WERI-Rb-1 (cell line): ENCODE results near the gene KRTAP5-1.

Experiments used
- DNase-seq: peaks from one replicate; pipeline ENCODE4 v3.0.0-alpha.2; 2020
- H3K27ac ChIP-seq: fragments of 250-450 bp; sonication (Bioruptor Pico); 2 replicates; pipeline ENCODE4 v1.5.1; 2020; ENCODE audit warnings: mild to moderate bottlenecking, moderate library complexity
- H3K27me3 ChIP-seq: fragments of 250-450 bp; sonication (Bioruptor Pico); 2 replicates; pipeline ENCODE4 v1.5.1; 2021; ENCODE audit warnings: mild to moderate bottlenecking, low read depth, moderate library complexity; ENCODE audit not compliant: insufficient read depth, severe bottlenecking
- H3K36me3 ChIP-seq: fragments of 250-450 bp; sonication (Bioruptor Pico); 2 replicates; pipeline ENCODE4 v1.5.1; 2020; ENCODE audit warnings: mild to moderate bottlenecking, moderate library complexity
- H3K4me3 ChIP-seq: 2 replicates; pipeline ENCODE4 v1.5.1; 2011; ENCODE audit warnings: low read depth, mild to moderate bottlenecking, control low read depth, low read length
- H3K9me3 ChIP-seq: fragments of 250-450 bp; sonication (Bioruptor Pico); 2 replicates; pipeline ENCODE4 v1.5.1; 2021; ENCODE audit warnings: mild to moderate bottlenecking, moderate library complexity; ENCODE audit not compliant: severe bottlenecking
- TF ChIP-seq, protein P1 (sequence below): IDR thresholded peaks from 2 replicates; pipeline ENCODE4 v1.5.1; 2011; ENCODE audit warnings: low read depth, mild to moderate bottlenecking, control low read depth, inconsistent platforms, low read length

Gene KRTAP5-1

DNA sequence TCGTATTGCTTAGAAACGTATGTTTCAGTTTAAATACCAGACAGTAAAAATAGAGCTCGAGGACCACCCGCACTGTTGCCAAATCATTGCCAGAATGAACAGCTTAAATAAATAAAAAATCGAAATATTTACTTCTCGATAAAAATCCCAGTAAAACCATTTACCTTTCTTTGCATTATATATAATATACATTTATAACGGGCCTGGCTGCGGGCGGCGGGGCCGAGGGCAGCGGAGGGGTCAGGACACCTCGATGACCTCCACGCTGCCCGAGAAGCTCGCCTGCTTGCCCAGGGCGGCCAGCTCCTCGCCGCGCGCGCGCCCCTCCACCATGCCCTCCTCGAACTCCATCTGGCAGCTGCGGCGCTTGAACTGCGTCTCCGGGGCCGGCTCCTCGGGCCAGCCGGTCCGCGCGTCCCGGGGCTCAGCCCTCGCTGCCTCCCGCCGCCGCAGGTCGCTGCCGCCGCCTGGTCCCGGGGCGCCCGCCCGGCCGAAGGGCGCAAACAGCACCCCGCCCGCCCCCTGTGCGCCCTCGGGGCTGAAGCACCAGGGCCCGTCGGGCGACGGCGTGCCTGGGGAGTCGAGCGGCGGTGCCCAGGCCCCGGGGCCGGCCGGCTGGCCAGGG, 28.7 kb downstream of the KRTAP5-1 start:
- Histone ChIP-seq H3K9me3 (no peaks in the 10 kb centered on the region), H3K27me3 (no peaks in the 10 kb centered on the region), H3K4me3 (no peak overlapping the region), H3K36me3 (peaks cover 32% of the 10 kb centered on the region), H3K27ac (no peak overlapping the region)
- TF ChIP-seq, protein P1, sequence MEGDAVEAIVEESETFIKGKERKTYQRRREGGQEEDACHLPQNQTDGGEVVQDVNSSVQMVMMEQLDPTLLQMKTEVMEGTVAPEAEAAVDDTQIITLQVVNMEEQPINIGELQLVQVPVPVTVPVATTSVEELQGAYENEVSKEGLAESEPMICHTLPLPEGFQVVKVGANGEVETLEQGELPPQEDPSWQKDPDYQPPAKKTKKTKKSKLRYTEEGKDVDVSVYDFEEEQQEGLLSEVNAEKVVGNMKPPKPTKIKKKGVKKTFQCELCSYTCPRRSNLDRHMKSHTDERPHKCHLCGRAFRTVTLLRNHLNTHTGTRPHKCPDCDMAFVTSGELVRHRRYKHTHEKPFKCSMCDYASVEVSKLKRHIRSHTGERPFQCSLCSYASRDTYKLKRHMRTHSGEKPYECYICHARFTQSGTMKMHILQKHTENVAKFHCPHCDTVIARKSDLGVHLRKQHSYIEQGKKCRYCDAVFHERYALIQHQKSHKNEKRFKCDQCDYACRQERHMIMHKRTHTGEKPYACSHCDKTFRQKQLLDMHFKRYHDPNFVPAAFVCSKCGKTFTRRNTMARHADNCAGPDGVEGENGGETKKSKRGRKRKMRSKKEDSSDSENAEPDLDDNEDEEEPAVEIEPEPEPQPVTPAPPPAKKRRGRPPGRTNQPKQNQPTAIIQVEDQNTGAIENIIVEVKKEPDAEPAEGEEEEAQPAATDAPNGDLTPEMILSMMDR, result no peak
- DNase-seq, result no peak

GRCh38 chr11:1555713-1556153, 29.4 kb downstream of the KRTAP5-1 start:
- TF ChIP-seq, protein P1, result no peak
- Histone ChIP-seq H3K27ac (no peak overlapping the region), H3K27me3 (no peaks in the 10 kb centered on the region), H3K9me3 (no peaks in the 10 kb centered on the region), H3K4me3 (no peak overlapping the region), H3K36me3 (peaks cover 25% of the 10 kb centered on the region)
- DNase-seq, result no peak

GRCh38 chr11:1554981-1555712, 29.9 kb downstream of the KRTAP5-1 start:
- Histone ChIP-seq H3K27ac (no peak overlapping the region), H3K36me3 (peaks cover 19% of the 10 kb centered on the region), H3K9me3 (no peaks in the 10 kb centered on the region), H3K4me3 (no peak overlapping the region), H3K27me3 (no peaks in the 10 kb centered on the region)
- no peak for DNase-seq
- TF ChIP-seq, protein P1, result no peak

GRCh38 chr11:1553808-1554594, 31.1 kb downstream of the KRTAP5-1 start:
- H3K36me3 ChIP-seq, result peaks cover 11% of the 10 kb centered on the region
- H3K27me3 ChIP-seq, result no peaks in the 10 kb centered on the region
- peak; percentile 38 for DNase-seq
- no peak overlapping the region for H3K27ac ChIP-seq
- H3K4me3 ChIP-seq, result no peak overlapping the region
- no peaks in the 10 kb centered on the region for H3K9me3 ChIP-seq
- TF ChIP-seq, protein P1, result 0 out of 2 replicates have a peak, but pooled peaks have one; percentile 13

DNA sequence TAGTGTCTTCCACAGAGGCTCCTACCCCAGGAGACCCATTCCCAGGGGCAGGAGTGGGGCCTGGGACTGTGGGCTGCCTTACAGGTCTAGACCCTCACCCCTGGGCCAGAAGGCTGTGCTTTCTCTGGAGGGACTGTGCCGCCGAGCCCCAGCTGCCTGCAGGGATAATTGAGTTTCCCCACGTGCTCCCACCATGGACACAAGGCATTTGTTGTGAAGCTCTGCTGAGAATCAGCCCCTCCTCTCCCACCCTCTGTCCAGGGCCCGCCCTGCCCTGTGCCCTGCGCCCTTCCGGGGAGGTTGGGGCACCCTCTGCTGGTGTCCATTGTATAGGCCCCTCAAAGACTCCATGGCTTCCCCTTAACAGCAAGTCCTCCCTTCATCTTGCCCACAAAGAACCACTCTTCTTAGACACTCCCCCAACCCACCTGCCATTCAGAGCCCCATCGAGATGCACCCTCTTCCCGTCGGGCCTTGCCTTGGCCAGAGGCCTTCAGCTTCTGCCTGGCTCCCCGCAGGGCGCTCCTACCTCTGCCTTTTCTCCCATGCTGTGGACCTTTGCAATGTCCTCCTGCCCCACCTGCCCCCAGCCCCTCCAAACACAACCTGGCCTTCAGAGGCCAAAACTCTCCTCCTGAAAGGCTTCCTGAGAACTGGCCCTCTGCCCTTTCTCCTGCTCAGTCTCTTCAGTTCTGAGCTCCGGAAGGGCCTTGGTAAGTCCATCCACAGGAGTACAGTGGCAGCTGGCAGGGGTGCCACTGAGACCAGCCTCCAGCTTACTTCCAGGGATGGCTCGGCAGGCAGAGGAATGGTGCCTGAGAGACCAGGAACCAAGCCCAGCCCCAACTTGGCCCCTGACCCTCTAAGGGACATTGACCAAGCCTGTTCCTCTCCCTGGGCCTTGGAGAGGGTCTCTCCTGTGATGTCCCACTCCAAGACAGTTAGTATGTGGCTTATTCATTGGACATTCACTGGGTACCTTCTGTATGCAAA, 35.4 kb downstream of the KRTAP5-1 start:
- H3K27ac ChIP-seq, result no peak overlapping the region
- DNase-seq, result peak; percentile 30
- H3K4me3 ChIP-seq, result no peak overlapping the region
- TF ChIP-seq, protein P1, result peak; percentile 29; the same call in 1 of the 2 replicates
- peaks cover 13% of the 10 kb centered on the region for H3K27me3 ChIP-seq
- H3K9me3 ChIP-seq, result no peaks in the 10 kb centered on the region
- no peaks in the 10 kb centered on the region for H3K36me3 ChIP-seq
